ENCODE results near the gene MVB12A. TPM values are rescaled to one million over a fixed set of nuclear protein-coding genes. Genes with fewer than 3 reads are reported as not detected.

MVB12A gene
- 18.9 TPM for total RNA-seq
- long read RNA-seq, transcript MVB12A-201 (9 exons, 2,223 nt), result major isoform, 19 of 24 reads
- long read RNA-seq, partial matches to known transcripts, result 3 of 24 reads
- long read RNA-seq, other reads (novel, unspliced or antisense), result 2 of 24 reads

DNA sequence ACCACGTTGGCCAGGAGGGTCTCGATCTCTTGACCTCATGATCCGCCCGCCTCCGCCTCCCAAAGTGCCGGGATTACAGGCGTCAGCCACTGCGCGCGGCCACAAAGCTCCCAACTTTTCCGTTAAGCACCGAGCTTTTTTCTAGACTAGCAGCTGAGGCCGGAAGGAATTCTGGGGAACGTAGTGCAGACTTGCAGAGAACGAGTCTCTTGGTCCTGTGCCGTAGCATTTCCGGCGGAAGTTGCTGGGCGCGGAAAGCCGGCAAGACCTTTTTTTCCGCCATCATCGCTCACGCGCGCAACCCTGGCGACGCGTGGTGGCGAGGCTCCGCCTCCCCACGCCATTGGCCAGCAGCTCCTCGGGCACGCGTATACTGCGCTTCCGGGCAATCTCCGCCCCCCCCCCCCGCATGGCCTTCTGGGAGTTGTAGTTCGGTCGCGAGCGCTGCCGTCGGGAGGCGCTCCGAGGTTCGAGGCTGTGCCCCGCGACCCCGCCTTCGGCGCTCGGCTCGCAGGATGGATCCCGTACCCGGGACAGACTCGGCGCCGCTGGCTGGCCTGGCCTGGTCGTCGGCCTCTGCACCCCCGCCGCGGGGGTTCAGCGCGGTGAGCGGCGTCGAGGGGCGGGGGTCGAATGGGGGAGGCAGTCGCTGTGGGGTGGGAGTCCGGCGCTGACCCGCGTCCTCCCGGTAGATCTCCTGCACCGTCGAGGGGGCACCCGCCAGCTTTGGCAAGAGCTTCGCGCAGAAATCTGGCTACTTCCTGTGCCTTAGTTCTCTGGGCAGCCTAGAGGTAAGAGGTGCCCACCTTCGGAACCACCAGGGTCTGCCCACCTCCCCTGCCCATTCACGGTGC lies at the start of gene MVB12A:
Gene MVB12A (plus strand): TSS at position 427 of the 854 bp plus-strand sequence. CDS start 89 bp downstream, at position 516.
- intact Hi-C loops (cut with micrococcal nuclease), result no loop called here
- peak; percentile 98 for DNase-seq
- ATAC-seq, result peak; percentile 99

DNA sequence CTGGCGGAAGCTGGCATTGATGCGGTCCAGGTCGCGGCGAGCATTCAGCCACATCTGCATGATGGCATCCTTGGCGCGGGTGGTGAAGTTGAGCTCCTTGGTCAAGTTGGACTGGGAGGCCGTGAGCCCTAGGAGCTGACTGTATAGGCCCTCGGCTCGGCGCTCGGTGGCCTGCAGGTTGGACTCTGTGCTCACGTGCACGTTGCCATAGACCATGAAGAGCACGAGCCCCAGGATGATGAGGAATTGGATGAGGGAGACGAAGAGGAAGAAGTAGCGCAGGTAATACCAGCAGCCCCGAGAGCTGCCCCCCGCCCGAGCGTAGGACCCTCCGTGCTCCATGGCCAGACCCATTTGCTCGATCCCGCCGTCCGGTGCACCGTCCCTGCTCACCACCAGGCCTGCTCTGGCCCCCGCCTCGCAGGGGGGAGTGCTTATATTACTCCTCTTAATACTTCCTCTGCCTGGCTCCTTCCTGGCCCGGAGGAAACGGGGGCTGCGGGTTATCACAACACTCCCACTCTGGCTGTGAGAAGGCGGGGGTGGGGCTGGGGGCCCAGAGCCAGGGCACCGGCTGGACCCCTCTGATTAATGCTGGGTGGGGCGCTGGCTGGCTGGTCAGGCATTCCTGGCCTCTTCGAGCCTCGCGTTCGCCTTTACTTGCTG lies 42.8 kb upstream of the MVB12A start, which contains the start of gene PLVAP:
Gene PLVAP (minus strand): TSS at position 408 of the 666 bp plus-strand sequence. CDS start 54 bp downstream, at position 354.
- DNase-seq (peak; percentile 39), ATAC-seq (peak; percentile 62)
- intact Hi-C loops (cut with micrococcal nuclease), result no loop called here

DNA sequence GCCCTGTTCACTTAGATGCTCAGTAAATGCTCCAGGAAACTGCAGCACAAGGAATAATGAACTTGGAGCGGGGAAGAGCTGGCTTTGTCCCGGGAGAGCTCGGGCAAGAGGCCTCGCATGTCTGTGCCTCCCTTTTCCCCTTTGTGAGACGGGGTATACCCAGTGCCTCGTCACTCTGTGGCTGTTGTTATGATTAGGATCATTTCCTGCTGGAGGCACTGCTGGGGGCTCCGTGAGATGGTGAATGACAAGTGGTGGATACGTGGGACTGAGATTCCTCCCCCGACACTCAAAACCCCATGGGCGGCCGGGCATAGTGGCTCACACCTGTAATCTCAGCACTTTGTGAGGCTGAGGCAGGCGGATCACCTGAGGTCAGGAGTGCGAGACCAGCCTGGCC lies 41.6 kb upstream of the MVB12A start:
- DNase-seq, result no peak
- no peak for ATAC-seq
- intact Hi-C loops (cut with micrococcal nuclease), result no loop called here

DNA sequence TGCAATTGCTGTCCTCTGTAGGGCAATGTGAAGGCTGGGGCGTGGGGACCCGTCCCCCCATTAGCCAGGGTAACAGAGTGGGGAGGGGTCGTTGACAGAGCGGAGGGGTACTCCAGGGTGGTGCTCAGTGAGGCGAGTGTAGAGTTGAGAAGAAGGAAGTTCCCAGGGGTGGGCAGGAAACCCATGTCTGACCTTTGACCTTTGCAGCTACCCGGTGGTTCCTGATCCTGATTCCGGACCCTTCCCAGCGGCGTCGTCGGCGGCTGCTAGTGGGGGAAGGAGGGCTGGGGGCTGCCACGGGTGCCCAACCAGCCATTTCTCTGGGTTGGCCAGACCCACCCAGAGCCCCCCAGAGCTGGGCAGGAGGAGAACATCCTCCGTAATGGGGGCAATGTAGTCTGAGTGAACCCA lies 40.6 kb upstream of the MVB12A start:
- ATAC-seq, result no peak
- no peak for DNase-seq
- intact Hi-C loops (cut with micrococcal nuclease), result no loop called here

DNA sequence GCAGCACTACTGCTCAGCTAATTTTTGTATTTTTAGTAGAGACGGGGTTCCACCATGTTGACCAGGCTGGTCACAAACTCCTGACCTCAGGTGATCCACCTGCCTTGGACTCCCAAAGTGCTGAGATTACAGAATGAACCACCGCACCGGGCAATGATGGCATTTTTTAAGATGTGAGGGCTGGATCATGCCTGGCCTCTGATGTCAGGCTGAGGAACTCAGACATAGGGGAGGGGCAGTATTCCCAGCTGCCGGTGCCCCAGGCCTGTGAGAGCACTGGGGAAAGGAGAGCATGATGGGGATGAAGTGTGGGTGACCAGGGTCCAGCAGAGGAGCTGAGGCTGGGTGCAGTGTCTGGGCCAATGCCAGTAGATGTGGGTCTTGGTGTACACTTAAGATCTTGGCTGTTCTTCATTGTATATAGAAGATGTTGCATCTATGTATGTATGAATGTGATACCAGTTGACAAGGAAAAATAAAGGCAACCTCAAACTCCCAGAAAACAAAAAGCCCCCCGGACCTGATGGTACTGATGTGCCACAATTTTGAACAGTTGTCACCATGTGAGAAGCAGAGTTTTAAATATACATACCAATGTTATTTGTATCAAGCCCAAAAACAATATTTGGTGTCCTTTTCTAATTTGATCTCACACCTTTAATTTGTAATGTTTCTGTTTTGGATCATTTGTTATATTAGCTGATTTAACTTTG lies 39.3 kb upstream of the MVB12A start:
- no peak for DNase-seq
- intact Hi-C loops (cut with micrococcal nuclease), result no loop called here
- ATAC-seq, result no peak

DNA sequence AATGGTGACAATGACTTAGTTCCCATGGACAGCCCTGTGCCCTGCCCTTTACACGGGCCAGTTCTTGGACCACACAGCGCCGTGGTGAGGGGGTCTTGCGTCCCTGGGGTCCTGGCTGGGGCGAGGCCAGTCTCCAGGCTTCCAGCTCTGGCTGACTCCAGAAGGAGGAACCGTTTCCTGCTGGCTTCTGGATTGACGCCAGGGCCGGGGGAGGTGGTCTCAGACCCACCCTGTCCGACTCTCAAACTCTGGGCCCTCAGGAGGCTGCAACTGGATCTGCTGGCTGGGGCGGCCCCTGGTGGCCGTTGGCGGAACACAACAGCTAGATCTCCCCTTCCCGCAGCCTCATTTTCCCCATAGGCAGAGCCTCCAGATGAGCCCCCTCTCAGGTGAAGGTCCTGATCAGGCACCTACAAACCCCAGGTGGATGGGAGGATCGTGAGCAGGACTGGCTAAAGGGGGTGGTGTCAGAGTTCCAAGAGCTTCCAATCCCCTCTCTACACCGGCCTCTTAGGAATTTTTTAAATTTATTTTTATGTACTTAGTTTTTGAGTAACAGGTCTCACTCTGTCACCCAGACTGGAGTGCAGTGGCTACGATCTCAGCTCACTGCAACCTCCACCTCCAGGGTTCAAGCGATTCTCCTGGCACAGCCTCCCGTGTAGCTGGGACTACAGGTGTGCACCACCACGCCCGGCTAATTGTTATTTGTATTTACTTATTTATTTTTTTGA lies 33.8 kb upstream of the MVB12A start:
- ATAC-seq (peak; percentile 65), DNase-seq (peak; percentile 78)
- intact Hi-C loops (cut with micrococcal nuclease), result loop anchor here (5.0 kb wide), 1 partner anchor 39 kb away; no protein-coding TSS in a partner anchor

DNA sequence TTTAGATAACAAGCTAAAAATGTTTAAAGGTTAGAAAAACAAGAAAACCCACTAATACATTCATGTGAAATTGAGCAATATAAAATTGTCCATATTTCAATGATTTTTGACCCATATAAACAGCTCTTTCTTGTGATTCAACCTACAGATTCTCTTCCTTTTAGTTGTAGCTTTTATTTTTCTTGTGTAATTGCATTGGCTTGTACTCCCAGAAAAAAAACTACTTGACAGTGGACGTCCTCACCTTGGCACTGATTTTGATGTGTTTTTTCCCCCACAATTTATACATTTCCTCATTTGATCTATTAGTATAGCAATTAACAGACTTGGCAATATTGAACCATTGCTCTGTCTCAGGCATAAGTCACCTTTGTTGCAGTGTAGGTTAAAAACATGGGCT lies 30.6 kb upstream of the MVB12A start:
- ATAC-seq (no peak), DNase-seq (no peak)
- intact Hi-C loops (cut with micrococcal nuclease), result loop anchor here (5.0 kb wide), 1 partner anchor 42 kb away; no protein-coding TSS in a partner anchor

DNA sequence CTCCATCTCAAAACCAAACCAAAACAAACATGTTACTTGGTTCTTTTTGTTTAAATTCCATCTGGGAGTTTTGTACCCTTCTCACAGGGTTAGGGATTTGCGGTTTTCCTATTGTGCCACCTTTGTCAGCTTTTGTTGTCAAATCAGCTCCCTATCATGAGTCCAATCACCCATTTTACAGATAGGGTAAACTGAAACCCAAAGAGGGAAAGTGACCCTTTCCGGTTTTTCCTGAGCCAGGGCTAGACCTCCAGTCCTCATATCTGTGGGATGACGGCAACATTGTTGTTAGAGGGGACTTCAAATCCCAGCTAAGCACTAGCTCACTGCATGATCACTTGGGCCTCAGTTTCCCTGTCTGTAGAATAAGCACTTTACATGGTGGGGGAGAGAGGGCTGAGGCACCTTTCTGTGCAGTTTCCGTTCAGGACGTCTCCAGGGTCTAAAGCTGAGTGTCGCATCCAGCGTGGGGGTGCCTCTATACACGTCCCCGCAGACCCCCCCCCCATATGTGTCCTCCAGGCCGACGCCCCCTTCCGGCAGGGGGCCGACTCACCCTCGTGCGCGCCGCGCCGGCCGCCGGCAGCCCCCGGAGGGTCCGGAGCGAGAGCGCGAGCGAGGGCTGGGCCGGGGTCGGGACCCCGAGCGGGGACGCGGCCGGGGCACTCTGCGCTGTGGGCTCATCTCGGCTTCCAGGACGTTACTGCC lies 29.7 kb upstream of the MVB12A start:
- no peak for DNase-seq
- intact Hi-C loops (cut with micrococcal nuclease), result loop anchor here (5.0 kb wide), 1 partner anchor 43 kb away; no protein-coding TSS in a partner anchor
- ATAC-seq, result no peak

DNA sequence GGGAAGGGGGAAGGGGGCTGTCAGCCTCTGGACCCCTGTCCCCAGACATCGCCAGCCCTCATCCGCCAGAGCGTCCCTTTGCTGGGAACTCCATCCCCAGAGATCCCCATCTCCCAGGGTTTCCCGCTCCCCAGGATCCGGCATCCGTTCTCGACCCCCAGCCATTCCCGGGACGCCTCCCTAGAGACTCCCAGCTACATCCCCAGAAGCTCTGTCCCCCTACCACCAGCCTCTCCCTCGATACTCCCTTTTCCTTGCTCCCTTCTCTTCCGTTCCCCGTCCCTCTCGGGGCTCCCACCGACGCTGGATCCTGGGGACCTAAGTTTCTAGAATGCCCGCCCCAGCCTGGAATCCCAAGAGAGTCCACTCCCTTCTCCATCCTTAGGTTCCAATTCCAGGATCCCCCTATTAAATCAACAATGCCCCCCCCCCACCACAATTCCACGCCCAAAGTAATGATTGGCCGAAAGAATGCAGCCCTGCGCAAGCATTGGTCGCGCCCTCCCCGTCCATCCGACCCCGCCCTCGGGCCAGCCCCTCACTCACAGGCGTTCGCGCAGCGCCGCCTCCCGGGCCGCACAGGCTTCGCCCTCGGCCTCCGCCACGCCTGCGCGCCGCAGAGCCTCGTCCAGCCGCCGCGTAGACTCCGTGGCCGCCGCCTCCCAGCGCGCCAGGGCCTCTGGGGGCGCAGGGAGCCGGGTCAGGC lies 29.0 kb upstream of the MVB12A start:
- DNase-seq, result peak; percentile 93
- ATAC-seq, result peak; percentile 98
- intact Hi-C loops (cut with micrococcal nuclease), result no loop called here

DNA sequence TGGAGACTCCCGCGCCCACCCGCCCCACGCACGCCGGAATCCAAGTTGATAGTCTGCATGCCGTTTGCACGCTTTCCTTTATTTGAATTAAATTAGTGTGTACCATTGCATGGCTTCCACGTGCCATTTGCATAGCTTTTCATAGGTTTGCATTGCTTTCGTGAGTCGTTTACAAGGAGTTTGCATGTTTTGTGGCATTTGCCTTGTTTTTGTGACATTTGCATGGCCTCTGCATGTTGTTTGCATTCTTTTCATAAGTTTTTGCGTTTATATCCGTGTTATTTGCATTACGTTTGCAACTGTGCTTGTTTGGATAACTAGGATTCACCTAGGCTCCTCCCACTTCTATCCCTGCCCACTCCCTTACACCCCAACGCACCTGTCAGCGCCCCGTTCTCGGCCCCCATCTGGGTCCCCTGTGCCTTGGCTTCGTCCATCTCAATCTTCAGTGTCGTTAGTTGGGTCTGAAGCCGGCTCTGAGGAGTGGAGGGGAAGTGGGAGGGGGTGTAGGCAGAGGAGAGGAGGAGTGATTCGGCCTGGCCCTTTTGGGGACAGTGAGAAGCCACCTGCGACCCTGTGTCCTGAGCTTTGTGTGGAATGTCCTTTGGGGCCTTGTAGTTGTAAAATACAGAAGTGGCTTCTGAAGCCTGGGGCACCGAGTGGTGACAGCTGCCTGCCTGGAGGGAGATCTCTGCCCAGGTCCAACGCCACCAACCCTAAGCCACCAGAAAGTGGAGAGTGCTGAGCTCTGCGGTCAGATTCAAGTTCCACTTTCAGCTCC lies 28.3 kb upstream of the MVB12A start:
- DNase-seq (no peak), ATAC-seq (no peak)
- intact Hi-C loops (cut with micrococcal nuclease), result no loop called here

DNA sequence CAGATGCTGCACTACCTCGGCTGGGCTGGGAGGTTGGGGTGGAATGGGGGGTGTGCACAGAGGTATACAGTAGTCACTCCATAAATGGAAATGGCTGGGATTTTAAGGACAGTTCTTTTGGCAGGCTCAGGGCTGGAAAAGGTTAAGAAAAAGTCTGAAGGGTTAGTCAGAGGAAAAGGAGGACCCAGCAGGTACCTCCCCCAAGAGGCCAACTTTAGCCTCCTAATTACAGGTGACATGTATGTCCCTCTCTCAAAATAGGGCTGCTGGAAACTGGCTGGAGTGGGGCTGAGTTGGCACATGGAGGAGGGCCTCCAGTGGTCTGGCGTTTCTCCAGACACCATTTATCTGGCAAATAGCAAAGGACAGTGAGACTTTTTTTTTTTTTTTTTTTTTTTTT lies 26.8 kb upstream of the MVB12A start:
- DNase-seq (no peak), ATAC-seq (no peak)
- intact Hi-C loops (cut with micrococcal nuclease), result no loop called here

DNA sequence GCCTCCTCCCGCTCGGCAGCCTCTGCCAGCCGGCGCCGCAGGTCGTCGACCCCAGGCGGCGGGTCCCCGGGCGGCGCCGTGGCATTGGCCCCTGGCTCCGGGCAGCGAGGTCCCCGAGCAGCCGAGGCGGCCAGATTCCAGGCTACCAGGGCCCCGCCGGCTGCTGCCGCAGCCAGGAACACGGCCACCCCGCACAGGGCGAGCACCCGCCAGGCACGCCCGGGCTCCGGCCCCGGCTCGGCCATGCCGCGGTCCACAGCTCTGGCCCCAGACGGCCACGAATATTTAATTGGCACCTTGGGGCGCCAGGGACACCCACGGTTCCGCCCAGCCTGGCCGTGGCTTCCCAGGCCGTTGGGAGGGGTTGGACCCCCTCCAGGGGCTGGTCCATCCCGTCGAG lies 25.9 kb upstream of the MVB12A start, which contains the start of gene CCDC194:
Gene CCDC194 (minus strand): TSS at position 283 of the 400 bp plus-strand sequence. CDS start 38 bp downstream, at position 245.
- intact Hi-C loops (cut with micrococcal nuclease), result no loop called here
- no peak for ATAC-seq
- DNase-seq, result no peak

DNA sequence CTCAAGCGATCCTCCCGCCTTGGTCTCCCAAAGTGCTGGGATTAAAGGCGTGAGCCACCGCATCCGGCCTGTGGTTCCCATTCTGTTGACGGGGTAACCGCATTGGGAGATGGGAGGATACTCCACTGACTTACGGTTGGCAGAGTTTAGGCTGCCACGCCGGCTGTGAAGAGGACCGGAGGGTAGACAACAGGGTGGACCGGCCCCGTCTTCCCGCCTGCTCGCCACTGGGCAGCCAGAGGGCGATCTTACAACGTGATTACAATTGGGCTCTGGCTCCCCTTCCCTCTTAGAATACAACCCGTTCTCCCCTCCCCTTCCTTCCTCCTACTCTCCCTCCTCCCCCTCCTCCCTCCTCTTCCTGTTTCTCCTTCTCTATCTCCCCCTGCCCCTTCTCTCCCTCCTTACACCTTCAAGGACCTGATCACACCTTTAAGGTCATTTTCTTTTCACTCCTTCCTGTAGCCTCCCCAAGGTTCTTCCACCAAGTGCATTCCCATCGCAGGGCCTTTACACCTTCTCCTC lies 24.9 kb upstream of the MVB12A start:
- ATAC-seq, result peak; percentile 45
- DNase-seq, result peak; percentile 80
- intact Hi-C loops (cut with micrococcal nuclease), result no loop called here

DNA sequence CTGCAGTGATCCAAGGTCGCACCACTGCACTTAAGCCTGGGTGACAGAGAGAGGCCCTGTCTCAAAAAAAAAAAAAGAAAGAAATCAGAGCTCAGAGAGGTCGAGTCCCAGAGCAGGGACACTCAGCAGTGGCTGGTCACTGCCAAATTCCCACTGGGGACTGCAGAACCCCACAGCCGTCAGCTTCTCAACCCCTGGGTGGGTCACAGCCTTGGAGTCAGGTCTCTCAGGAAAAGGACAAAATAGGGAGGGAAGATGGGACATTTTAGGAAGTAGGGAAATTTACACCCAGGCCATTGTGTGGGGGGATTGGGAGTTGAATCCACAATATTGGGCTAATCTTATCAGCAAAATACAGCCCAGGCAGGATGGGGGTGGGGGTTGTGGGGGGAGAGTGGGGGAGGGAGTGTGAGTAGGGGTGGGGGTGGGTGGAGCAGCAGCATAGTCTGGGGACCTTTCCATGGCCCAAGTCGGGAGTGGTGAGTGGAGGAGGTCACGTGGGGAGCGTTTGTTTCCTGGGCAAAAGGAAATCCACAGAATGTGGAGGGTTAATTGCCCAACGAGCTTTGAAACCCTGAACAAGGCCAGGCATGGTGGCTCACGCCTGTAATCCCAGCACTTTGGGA lies 20.8 kb upstream of the MVB12A start:
- no peak for DNase-seq
- no peak for ATAC-seq
- intact Hi-C loops (cut with micrococcal nuclease), result no loop called here

DNA sequence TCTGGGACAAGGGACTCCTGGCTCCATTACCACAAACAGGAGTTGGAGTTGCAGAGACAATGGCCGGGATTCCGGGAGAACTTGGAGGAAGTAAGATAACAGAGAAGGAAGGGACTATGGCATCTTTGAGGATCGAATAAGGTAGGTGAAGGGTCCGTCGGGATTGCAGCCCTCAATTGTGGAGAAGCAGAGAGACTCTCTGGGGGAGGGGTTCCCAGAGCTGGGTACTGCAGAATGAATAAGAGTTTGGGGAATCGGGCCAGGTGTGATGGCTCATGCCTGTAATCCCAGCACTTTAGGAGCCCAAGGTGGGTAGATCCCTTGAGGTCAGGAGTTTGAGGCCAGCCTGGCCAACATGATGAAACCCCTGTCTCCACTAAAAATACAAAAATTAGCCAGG lies 18.2 kb upstream of the MVB12A start:
- intact Hi-C loops (cut with micrococcal nuclease), result no loop called here
- no peak for DNase-seq
- ATAC-seq, result no peak
